CD4-positive, CD25-positive, alpha-beta regulatory T cell (primary cell): ENCODE measurements around the gene CYP2D6. TPM values are rescaled to one million over a fixed set of nuclear protein-coding genes. Genes with fewer than 3 reads are reported as not detected.
"Not testable (repeated sequence)": the region's sequence is repeated elsewhere in the genome, so short reads cannot be mapped to it uniquely, and the experiment has no call there.

Experiments
- ATAC-seq, 2 donors: fragments of 150-1000 bp; cut with Tn5 transposase; one replicate each; pipeline ENCODE4 v1.10.0; 2021; ENCODE audit warnings: low read depth in 2 of 2, moderate number of reproducible peaks in 2 of 2, moderate library complexity in 1 of 2
- DNase-seq, 3 donors: peaks; one replicate each; pipeline versions ENCODE4 v3.0.0 to v3.0.0-alpha.2; 2012 to 2022; ENCODE audit warnings: mixed read lengths in 1 of 3
- H3K27ac ChIP-seq: one replicate; pipeline ENCODE4 v1.7.0; 2013; ENCODE audit warnings: mild to moderate bottlenecking, low read length; ENCODE audit not compliant: insufficient read depth, poor library complexity, severe bottlenecking
- H3K27me3 ChIP-seq: one replicate; pipeline ENCODE4 v1.7.0; 2013; ENCODE audit warnings: low read length; ENCODE audit not compliant: control insufficient read depth, insufficient read depth
- H3K36me3 ChIP-seq: one replicate; pipeline ENCODE4 v1.7.0; 2013; ENCODE audit warnings: mild to moderate bottlenecking, low read length, moderate library complexity; ENCODE audit not compliant: control insufficient read depth, insufficient read depth
- H3K4me1 ChIP-seq: 2 replicates; pipeline ENCODE4 v1.7.0; 2013; ENCODE audit warnings: mild to moderate bottlenecking, low read length; ENCODE audit not compliant: insufficient read depth, control insufficient read depth, poor library complexity, severe bottlenecking
- H3K4me3 ChIP-seq: one replicate; pipeline ENCODE4 v1.7.0; 2013; ENCODE audit warnings: low read depth, mild to moderate bottlenecking, low read length, moderate library complexity
- H3K9me3 ChIP-seq, 2 experiments: 1 replicate in 1 of 2; 2 replicates in 1 of 2; pipeline ENCODE4 v1.7.0; 2013; ENCODE audit warnings: low read length in 2 of 2, mild to moderate bottlenecking in 1 of 2, moderate library complexity in 1 of 2; ENCODE audit not compliant: control insufficient read depth in 2 of 2
- H3K27ac Mint-ChIP-seq, 3 donors: one replicate each; pipeline ENCODE4 v1.8.0; 2020 to 2022; ENCODE audit warnings: mild to moderate bottlenecking in 3 of 3, mixed read lengths in 3 of 3, moderate library complexity in 2 of 3
- H3K27me3 Mint-ChIP-seq: one replicate; pipeline ENCODE4 v1.8.0; 2022; ENCODE audit warnings: mild to moderate bottlenecking, mixed read lengths
- H3K36me3 Mint-ChIP-seq: one replicate; pipeline ENCODE4 v1.8.0; 2020; ENCODE audit warnings: mixed read lengths
- H3K4me1 Mint-ChIP-seq, 4 donors: one replicate each; pipeline ENCODE4 v1.8.0; 2020 to 2022; ENCODE audit warnings: mixed read lengths in 4 of 4, mild to moderate bottlenecking in 1 of 4
- H3K4me3 Mint-ChIP-seq, 4 donors: one replicate each; pipeline ENCODE4 v1.8.0; 2020 to 2022; ENCODE audit warnings: mild to moderate bottlenecking in 4 of 4, mixed read lengths in 4 of 4, moderate library complexity in 3 of 4
- H3K9me3 Mint-ChIP-seq, 7 donors: one replicate each; pipeline ENCODE4 v1.8.0; 2020 to 2022; ENCODE audit warnings: mixed read lengths in 7 of 7, mild to moderate bottlenecking in 3 of 7, moderate library complexity in 2 of 7
- polyA plus RNA-seq, 4 donors: library from polyadenylated mRNA; unstranded; fragments of 300-500 nt; fragmentation: Illumina TruSeq; gene quantifications; one replicate each; pipeline ENCODE4 v1.2.3, GENCODE V29; 2021
- total RNA-seq: library from RNA; stranded (reverse); gene quantifications from one replicate; pipeline ENCODE4 v1.2.3, GENCODE V29; 2022

Gene CYP2D6
- total and polyA plus RNA-seq, 5 donors from 2014 or later = 0.17 to 9.0 (median 0.26) TPM; not detected in 2

GRCh38 chr22:42127606-42128005 lies 3.0 kb downstream of the CYP2D6 start:
- H3K4me3 Mint-ChIP-seq = no peak overlapping the region
- Histone ChIP-seq H3K36me3 (no peaks in the 10 kb centered on the region), H3K9me3 (no peaks in the 10 kb centered on the region), H3K27me3 (no peaks in the 10 kb centered on the region), H3K27ac (no peak overlapping the region), H3K4me3 (no peak overlapping the region), H3K4me1 (no peaks in the 10 kb centered on the region)
- no peaks in the 10 kb centered on the region for H3K27me3 Mint-ChIP-seq
- no peaks in the 10 kb centered on the region for H3K9me3 Mint-ChIP-seq
- H3K27ac Mint-ChIP-seq = no peak overlapping the region
- H3K36me3 Mint-ChIP-seq = no peaks in the 10 kb centered on the region
- peaks cover 0 to 2% (median under 1%) of the 10 kb centered on the region in 4 donors for H3K4me1 Mint-ChIP-seq
- DNase-seq (no peak), ATAC-seq (no peak)

- not testable (repeated sequence) for H3K9me3 ChIP-seq, ATAC-seq, H3K27ac Mint-ChIP-seq, DNase-seq, H3K36me3 ChIP-seq, H3K9me3 Mint-ChIP-seq, H3K36me3 Mint-ChIP-seq, H3K4me3 Mint-ChIP-seq, H3K27me3 ChIP-seq, H3K4me3 ChIP-seq, H3K27me3 Mint-ChIP-seq, H3K27ac ChIP-seq
- H3K4me1 ChIP-seq = peaks cover 24% of the 10 kb centered on the region
- peaks cover 28 to 42% (median 35%) of the 10 kb centered on the region in 4 donors for H3K4me1 Mint-ChIP-seq
Measured at GRCh38 chr22:42123529-42123928, 7.1 kb downstream of the CYP2D6 start.

GRCh38 chr22:42120231-42121021 lies 10.2 kb downstream of the CYP2D6 start:
- Mint-ChIP-seq H3K27ac (peak overlapping the region; percentile 89 to 99 (median 89)), H3K9me3 (peaks cover 0 to 13% (median 3%) of the 10 kb centered on the region in 7 donors), H3K4me1 (peaks cover 29 to 44% (median 38%) of the 10 kb centered on the region in 4 donors), H3K4me3 (peak overlapping the region; percentile 61 to 88 (median 74))
- not testable (repeated sequence) for H3K36me3 Mint-ChIP-seq, H3K36me3 ChIP-seq, H3K27me3 Mint-ChIP-seq, H3K27me3 ChIP-seq, H3K9me3 ChIP-seq
- Histone ChIP-seq H3K4me1 (peaks cover 24% of the 10 kb centered on the region), H3K4me3 (peak overlapping the region; percentile 86), H3K27ac (peak overlapping the region; percentile 61)
- ATAC-seq (peak; percentile 77), DNase-seq (peak in 2 of 3 donors; percentile 50 to 83)

- H3K9me3 Mint-ChIP-seq = peaks cover 0 to 21% (median 4%) of the 10 kb centered on the region in 7 donors
- peak overlapping the region in 1 of 3 donors; percentile 89 for H3K27ac Mint-ChIP-seq
- DNase-seq = no peak
- Histone ChIP-seq H3K4me1 (peaks cover 23% of the 10 kb centered on the region), H3K27ac (no peak overlapping the region), H3K36me3 (no peaks in the 10 kb centered on the region), H3K27me3 (no peaks in the 10 kb centered on the region), H3K4me3 (no peak overlapping the region), H3K9me3 (peaks cover 8 to 19% of the 10 kb centered on the region in 2 experiments)
- no peaks in the 10 kb centered on the region for H3K27me3 Mint-ChIP-seq
- ATAC-seq = no peak
- H3K4me3 Mint-ChIP-seq = no peak overlapping the region
- H3K4me1 Mint-ChIP-seq = peaks cover 27 to 38% (median 31%) of the 10 kb centered on the region in 4 donors
- peaks cover 12% of the 10 kb centered on the region for H3K36me3 Mint-ChIP-seq
Measured at GRCh38 chr22:42116848-42117424, 13.7 kb downstream of the CYP2D6 start.

- Mint-ChIP-seq H3K9me3 (peaks cover 0 to 21% (median 4%) of the 10 kb centered on the region in 7 donors), H3K36me3 (peaks cover 12% of the 10 kb centered on the region), H3K27ac (peak overlapping the region in 1 of 3 donors; percentile 46), H3K4me1 (peaks cover 14 to 23% (median 19%) of the 10 kb centered on the region in 4 donors)
- peaks cover 8 to 19% of the 10 kb centered on the region in 2 experiments for H3K9me3 ChIP-seq
- not testable (repeated sequence) for H3K27ac ChIP-seq, H3K27me3 Mint-ChIP-seq, H3K4me3 ChIP-seq, H3K4me1 ChIP-seq, ATAC-seq, H3K4me3 Mint-ChIP-seq, H3K36me3 ChIP-seq, H3K27me3 ChIP-seq, DNase-seq
Measured at GRCh38 chr22:42115420-42115830, 15.2 kb downstream of the CYP2D6 start.

- Histone ChIP-seq H3K9me3 (peaks cover 8 to 19% of the 10 kb centered on the region in 2 experiments), H3K4me1 (peaks cover 1% of the 10 kb centered on the region), H3K36me3 (no peaks in the 10 kb centered on the region), H3K27me3 (no peaks in the 10 kb centered on the region), H3K27ac (no peak overlapping the region), H3K4me3 (no peak overlapping the region)
- DNase-seq = peak in 1 of 3 donors; percentile 30
- Mint-ChIP-seq H3K36me3 (peaks cover 12% of the 10 kb centered on the region), H3K27me3 (no peaks in the 10 kb centered on the region), H3K9me3 (peaks cover 0 to 21% (median 4%) of the 10 kb centered on the region in 7 donors), H3K27ac (no peak overlapping the region), H3K4me3 (no peak overlapping the region), H3K4me1 (peaks cover 9 to 16% (median 13%) of the 10 kb centered on the region in 4 donors)
- ATAC-seq = no peak
Measured at GRCh38 chr22:42114721-42115120, 15.9 kb downstream of the CYP2D6 start.

- not testable (repeated sequence) for ATAC-seq, H3K4me3 ChIP-seq, DNase-seq, H3K36me3 ChIP-seq, H3K4me1 Mint-ChIP-seq, H3K4me3 Mint-ChIP-seq, H3K27ac Mint-ChIP-seq, H3K27ac ChIP-seq, H3K27me3 ChIP-seq, H3K4me1 ChIP-seq, H3K27me3 Mint-ChIP-seq
- Mint-ChIP-seq H3K9me3 (peaks cover 0 to 21% (median 4%) of the 10 kb centered on the region in 7 donors), H3K36me3 (peaks cover 12% of the 10 kb centered on the region)
- H3K9me3 ChIP-seq = peaks cover 8 to 19% of the 10 kb centered on the region in 2 experiments
Measured at GRCh38 chr22:42112793-42113192, 17.8 kb downstream of the CYP2D6 start.
